Astrocyte of the hippocampus (primary cell): Measurements from ENCODE around the gene NHSL1.

ENCODE experiments used
- DNase-seq: peaks from one replicate; pipeline ENCODE4 v3.0.0; 2011; ENCODE audit warnings: low read depth, low spot score

NHSL1 gene

GRCh38 chr6:138372711-138373463 lies 126.4 kb downstream of the NHSL1 start:
- DNase-seq: no peak
